Smooth muscle cell (in vitro differentiated cells): ENCODE data around the gene MIGA2. TPM values are rescaled to one million over a fixed set of nuclear protein-coding genes. Genes with fewer than 3 reads are reported as not detected.

Source experiments
- DNase-seq: peaks from one replicate; lab custom pipeline; 2025; ENCODE audit not compliant: unreplicated experiment; lab: John Stamatoyannopoulos, UW
- H2AFZ ChIP-seq: fragments of 200-600 bp; sonication (generic); 2 replicates; pipeline ENCODE4 v1.6.0; 2016; ENCODE audit warnings: antibody characterized with exemption, low read depth, mild to moderate bottlenecking
- H3F3A ChIP-seq: fragments of 200-600 bp; sonication (generic); 2 replicates; pipeline ENCODE4 v1.6.0; 2017; ENCODE audit warnings: antibody characterized with exemption, low read depth
- H3K27ac ChIP-seq: fragments of 200-600 bp; sonication (generic); 2 replicates; pipeline ENCODE4 v1.5.1; 2016; ENCODE audit warnings: low read depth, mild to moderate bottlenecking
- H3K27me3 ChIP-seq: fragments of 200-600 bp; sonication (generic); 2 replicates; pipeline ENCODE4 v1.6.1; 2016; ENCODE audit warnings: low read depth, mild to moderate bottlenecking
- H3K36me3 ChIP-seq: fragments of 200-600 bp; sonication (generic); 2 replicates; pipeline ENCODE4 v1.5.1; 2016; ENCODE audit warnings: low read depth
- H3K4me1 ChIP-seq: fragments of 200-600 bp; sonication (generic); 2 replicates; pipeline ENCODE4 v1.5.1; 2016; ENCODE audit warnings: low read depth
- H3K4me2 ChIP-seq: fragments of 200-600 bp; sonication (generic); 2 replicates; pipeline ENCODE4 v1.6.0; 2016; ENCODE audit warnings: mild to moderate bottlenecking
- H3K4me3 ChIP-seq: fragments of 200-600 bp; sonication (generic); 2 replicates; pipeline ENCODE4 v1.5.1; 2016; ENCODE audit warnings: mild to moderate bottlenecking
- H3K79me2 ChIP-seq: fragments of 200-600 bp; sonication (generic); 2 replicates; pipeline ENCODE4 v1.6.0; 2016; ENCODE audit warnings: low read depth, mild to moderate bottlenecking
- H3K9ac ChIP-seq: fragments of 200-600 bp; sonication (generic); 2 replicates; pipeline ENCODE4 v1.6.0; 2016; ENCODE audit warnings: low read depth
- H3K9me3 ChIP-seq: fragments of 200-600 bp; sonication (generic); replicated peaks from 2 replicates; pipeline ENCODE4 v1.5.1; 2016; ENCODE audit warnings: low read depth
- H4K20me1 ChIP-seq: fragments of 200-600 bp; sonication (generic); 2 replicates; pipeline ENCODE4 v1.6.0; 2016; ENCODE audit warnings: low read depth
- CTCF ChIP-seq: fragments of 200-600 bp; sonication (generic); IDR thresholded peaks from 2 replicates; pipeline ENCODE4 v1.5.1; 2017; ENCODE audit warnings: borderline replicate concordance, mild to moderate bottlenecking, antibody characterized with exemption; ENCODE audit not compliant: insufficient read depth, poor library complexity, severe bottlenecking
- WGBS: methylation state at CpG from one replicate; pipeline ENCODE4 v1.1.7; 2016; ENCODE audit warnings: low lambda C conversion rate; 5-methylcytosine and 5-hydroxymethylcytosine counted together
- polyA plus RNA-seq: library from polyadenylated mRNA; unstranded; fragments of >200 nt; fragmentation: Nextera tagmentation; extraction: Ambion mirVana; gene quantifications from 2 replicates; pipeline ENCODE4 v1.2.1, GENCODE V29; 2016
- total RNA-seq: library from RNA; depleted of rRNA; stranded (reverse); fragments of >200 nt; gene quantifications from 2 replicates; pipeline ENCODE4 v1.2.3, GENCODE V29; 2014

MIGA2 gene
- total and polyA plus RNA-seq, 2 experiments from 2014 or later, result 18.1 to 21.6 TPM

- 98% methylated on average over 25 of the region's 26 CpGs for WGBS
- no peak overlapping the region for H2AFZ ChIP-seq
- H3K9me3 ChIP-seq, result no peaks in the 10 kb centered on the region
- no peaks in the 10 kb centered on the region for H3K27me3 ChIP-seq
- H3K27ac ChIP-seq, result no peak overlapping the region
- no peaks in the 10 kb centered on the region for H4K20me1 ChIP-seq
- no peaks in the 10 kb centered on the region for H3K79me2 ChIP-seq
- no peaks in the 10 kb centered on the region for H3K4me1 ChIP-seq
- H3K36me3 ChIP-seq, result no peaks in the 10 kb centered on the region
- no peak for TF ChIP-seq CTCF
- no peak overlapping the region for H3K4me3 ChIP-seq
- DNase-seq, result no peak
- no peak overlapping the region for H3K4me2 ChIP-seq
- no peaks in the 10 kb centered on the region for H3F3A ChIP-seq
- no peak overlapping the region for H3K9ac ChIP-seq
Observed at GRCh38 chr9:129069862-129070641, 33.6 kb downstream of the MIGA2 start.

- 78% methylated on average over 20 of the region's 21 CpGs for WGBS
Observed at GRCh38 chr9:129070696-129071525, 34.5 kb downstream of the MIGA2 start.

GRCh38 chr9:129071526-129072126, 35.2 kb downstream of the MIGA2 start:
- Histone ChIP-seq H3K4me3 (no peak overlapping the region), H3K4me2 (no peak overlapping the region), H3K9me3 (no peaks in the 10 kb centered on the region), H3F3A (no peaks in the 10 kb centered on the region), H3K36me3 (no peaks in the 10 kb centered on the region), H4K20me1 (no peaks in the 10 kb centered on the region), H3K9ac (no peak overlapping the region), H3K27me3 (no peaks in the 10 kb centered on the region), H3K79me2 (no peaks in the 10 kb centered on the region), H2AFZ (no peak overlapping the region), H3K4me1 (no peaks in the 10 kb centered on the region), H3K27ac (no peak overlapping the region)
- WGBS, result 75% methylated on average over 10 of the region's 10 CpGs
- TF ChIP-seq CTCF, result no peak
- DNase-seq, result no peak

More at GRCh38 chr9:129070696-129071525, 34.5 kb downstream of the MIGA2 start:
- no peaks in the 10 kb centered on the region for H3K9me3 ChIP-seq
- H2AFZ ChIP-seq, result no peak overlapping the region
- no peaks in the 10 kb centered on the region for H3K27me3 ChIP-seq
- H4K20me1 ChIP-seq, result no peaks in the 10 kb centered on the region
- no peak overlapping the region for H3K27ac ChIP-seq
- no peaks in the 10 kb centered on the region for H3F3A ChIP-seq
- H3K4me2 ChIP-seq, result no peak overlapping the region
- no peaks in the 10 kb centered on the region for H3K4me1 ChIP-seq
- H3K4me3 ChIP-seq, result no peak overlapping the region
- no peak overlapping the region for H3K9ac ChIP-seq
- no peak for TF ChIP-seq CTCF
- no peak for DNase-seq
- no peaks in the 10 kb centered on the region for H3K79me2 ChIP-seq
- H3K36me3 ChIP-seq, result no peaks in the 10 kb centered on the region
